Measurements from ENCODE around the gene EFL1.
"Not testable (repeated sequence)": the region's sequence is repeated elsewhere in the genome, so short reads cannot be mapped to it uniquely, and the experiment has no call there.

EFL1 gene

DNA sequence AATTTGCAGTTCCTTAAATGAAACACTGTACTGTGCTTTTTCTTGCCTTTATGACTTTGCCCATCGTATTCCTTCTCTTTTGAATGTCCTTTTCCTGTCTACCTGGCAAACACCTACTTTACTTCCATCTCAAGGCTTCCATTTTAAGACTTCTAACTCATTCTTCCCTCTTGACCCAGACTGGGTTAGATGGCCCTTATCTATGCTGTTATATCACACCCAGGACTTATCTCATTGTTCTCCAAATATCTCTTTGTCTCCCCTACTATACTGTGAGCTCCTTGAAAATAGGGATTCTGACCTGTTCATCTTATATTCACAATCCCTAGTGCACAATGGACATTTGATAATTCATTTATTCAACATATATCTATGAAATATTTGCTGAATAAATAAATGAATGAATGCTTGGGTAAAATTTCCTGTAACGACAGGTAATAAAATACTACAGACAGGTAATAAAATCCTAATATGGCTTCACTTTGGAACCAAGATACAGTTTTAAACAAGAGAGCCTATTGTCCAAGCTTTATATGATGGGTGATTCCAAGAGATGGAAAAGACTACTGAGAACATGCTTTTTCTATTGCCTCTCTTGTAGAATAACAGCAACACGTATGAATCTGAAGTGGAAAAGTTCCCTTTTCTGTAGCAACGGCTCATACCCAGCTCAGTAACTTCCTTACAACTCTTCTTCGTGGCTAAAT is 22.7 kb downstream of the EFL1 start:
- H3K27ac ChIP-seq = no peak overlapping the region
- no peak for TF ChIP-seq ZFX (IDR thresholded peaks at IDR 0.05)
- no peak for TF ChIP-seq CTCF (conservative IDR thresholded peaks at IDR 0.05)

DNA sequence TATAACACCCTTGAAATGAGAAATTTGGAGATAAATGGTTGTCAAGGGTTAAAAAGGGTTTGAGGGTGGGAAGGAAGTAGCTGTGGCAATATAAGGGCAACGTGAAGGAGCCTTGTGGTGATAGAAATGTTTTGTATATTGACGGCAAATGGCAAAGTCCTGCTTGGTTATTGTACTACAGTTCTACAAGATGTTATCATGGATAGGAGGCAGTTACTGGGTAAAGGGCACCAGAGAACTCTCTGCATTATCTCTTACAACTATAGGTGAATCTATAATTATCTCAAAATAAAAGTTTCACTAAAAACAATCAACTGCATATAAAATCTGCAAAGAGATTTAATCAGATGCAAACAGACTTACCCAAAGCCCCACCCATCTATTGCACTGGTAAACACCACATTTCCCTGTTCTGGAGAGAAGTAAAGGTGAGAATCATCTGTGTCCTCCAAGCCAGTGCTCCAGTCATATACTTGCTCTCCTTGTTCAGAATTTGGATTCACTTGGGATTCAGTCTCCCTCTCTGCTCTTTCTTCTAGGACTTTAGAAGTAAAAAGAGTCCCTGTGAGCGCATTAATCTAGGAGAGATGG is 24.5 kb downstream of the EFL1 start:
- not testable (repeated sequence) for H3K27ac ChIP-seq

- H3K27ac ChIP-seq = no peak overlapping the region
- no peak for TF ChIP-seq CTCF (conservative IDR thresholded peaks at IDR 0.05)
Measured at GRCh38 chr15:82231842-82232241, 30.7 kb downstream of the EFL1 start.

DNA sequence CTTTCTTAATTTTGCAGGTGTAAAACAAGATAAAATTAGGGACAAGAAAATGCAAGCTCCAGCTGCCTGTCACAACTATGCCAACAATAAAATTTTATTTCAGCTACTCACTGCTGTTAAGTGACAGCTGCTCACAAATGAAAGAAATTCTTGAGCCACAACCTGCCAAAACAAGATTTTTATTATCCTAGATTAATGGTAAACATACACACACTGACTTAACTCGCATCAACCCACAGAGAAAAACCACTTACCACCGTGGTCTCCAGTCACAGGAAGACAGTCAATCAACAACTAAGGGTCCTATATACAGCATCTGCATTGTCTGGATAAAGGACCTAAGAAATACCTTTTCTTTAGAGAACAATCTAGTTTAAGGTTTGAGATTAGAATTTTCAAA is 31.3 kb downstream of the EFL1 start:
- no peak for TF ChIP-seq ZFX (IDR thresholded peaks at IDR 0.05)
- TF ChIP-seq CTCF (conservative IDR thresholded peaks at IDR 0.05) = no peak
- no peak overlapping the region for H3K27ac ChIP-seq

DNA sequence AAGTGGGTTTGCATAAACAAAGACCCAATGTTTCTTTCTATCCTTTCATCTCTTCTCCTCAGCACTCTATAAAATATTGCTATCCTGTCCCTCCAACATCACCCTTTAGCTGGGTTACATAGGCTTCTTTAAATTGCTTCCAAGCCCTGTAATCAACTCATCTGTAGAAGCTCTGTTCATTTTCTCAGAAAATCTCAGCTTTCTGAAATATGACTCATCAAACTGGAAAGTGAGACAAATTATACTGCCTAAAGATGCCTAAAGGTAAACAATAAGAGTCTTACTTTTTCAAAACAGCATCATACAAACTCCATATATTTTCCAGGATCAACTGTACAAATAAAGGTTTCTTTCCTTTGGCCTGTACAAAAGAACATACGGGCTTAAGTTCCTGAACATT is 33.8 kb downstream of the EFL1 start:
- H3K27ac ChIP-seq = no peak overlapping the region
- TF ChIP-seq ZFX (IDR thresholded peaks at IDR 0.05) = no peak
- no peak for TF ChIP-seq CTCF (conservative IDR thresholded peaks at IDR 0.05)

GRCh38 chr15:82221535-82221934 is 41.0 kb downstream of the EFL1 start:
- H3K27ac ChIP-seq = not testable (repeated sequence)
- peak; percentile 47 for TF ChIP-seq CTCF (conservative IDR thresholded peaks at IDR 0.05)

DNA sequence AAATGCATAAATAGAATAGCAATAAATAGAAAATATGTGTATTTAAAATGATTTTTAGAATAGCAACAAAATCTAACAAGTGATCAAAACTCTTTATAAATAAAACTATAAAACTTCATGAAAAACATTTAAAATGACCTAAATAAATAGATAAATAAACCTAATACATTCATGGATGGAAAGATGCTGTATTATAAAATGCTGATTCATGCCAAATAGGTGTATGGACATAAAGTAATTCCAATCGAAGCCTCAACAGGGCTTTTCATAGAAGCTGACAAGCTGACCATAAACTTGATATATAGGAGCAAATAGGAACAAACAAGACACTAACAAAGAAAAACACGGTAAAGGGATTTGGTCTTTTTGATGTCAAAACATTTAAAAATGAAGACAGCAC is 46.4 kb downstream of the EFL1 start:
- not testable (repeated sequence) for H3K27ac ChIP-seq

GRCh38 chr15:82212201-82212600 is 50.3 kb downstream of the EFL1 start:
- H3K27ac ChIP-seq = not testable (repeated sequence)

- peak overlapping the region; percentile 51 for H3K27ac ChIP-seq
Measured at GRCh38 chr15:82210066-82210597, 52.4 kb downstream of the EFL1 start.

GRCh38 chr15:82204575-82204974 is 58.0 kb downstream of the EFL1 start:
- H3K27ac ChIP-seq = not testable (repeated sequence)

Data from C4-2B (cell line).